PC-3 (cell line): ENCODE results near the gene FBXL13. TPM values are rescaled to one million over a fixed set of nuclear protein-coding genes. Genes with fewer than 3 reads are reported as not detected.

Experiments used
- ATAC-seq: fragments of 200-7000 bp; cut with Tn5 transposase; 2 replicates; pipeline ENCODE4 v1.9.1; 2020; ENCODE audit warnings: mild to moderate bottlenecking, moderate library complexity
- BruUV-seq: library from RNA; stranded (reverse); fragments of 400-500 nt; replicated peaks from 2 replicates; lab custom pipeline; 2021; lab: Mats Ljungman, UMichigan
- CTCF ChIA-PET: fragments of 300-600 bp; sonication (Branson Sonifier 250); formaldehyde crosslinking; loops from one replicate; lab custom pipeline; 2022; ENCODE audit warnings: antibody characterized with exemption; lab: Charles Lee
- POLR2A ChIA-PET: fragments of 300-600 bp; sonication (Branson Sonifier 250); formaldehyde crosslinking; loops from one replicate; lab custom pipeline; 2022; ENCODE audit warnings: antibody characterized with exemption; ENCODE audit not compliant: unreplicated experiment; lab: Charles Lee
- DNase-seq: peaks from one replicate; pipeline ENCODE4 v3.0.0-alpha.2; 2015
- H2AFZ ChIP-seq: fragments of 300-600 bp; sonication (generic); 2 replicates; pipeline ENCODE4 v1.6.0; 2016; ENCODE audit warnings: antibody characterized with exemption, low read length
- H3F3A ChIP-seq: fragments of 300-600 bp; sonication (generic); one replicate; pipeline ENCODE4 v1.6.0; 2017; ENCODE audit warnings: antibody characterized with exemption, low read length, control low read depth, mild to moderate bottlenecking; ENCODE audit not compliant: unreplicated experiment
- H3K27ac ChIP-seq: fragments of 300-600 bp; sonication (generic); 2 replicates; pipeline ENCODE4 v1.5.1; 2016; ENCODE audit warnings: mild to moderate bottlenecking, low read length
- H3K27me3 ChIP-seq: fragments of 300-600 bp; sonication (generic); 2 replicates; pipeline ENCODE4 v1.6.1; 2016; ENCODE audit warnings: low read length, mixed read lengths
- H3K36me3 ChIP-seq: fragments of 300-600 bp; sonication (generic); 2 replicates; pipeline ENCODE4 v1.6.1; 2016; ENCODE audit warnings: low read depth, mixed run types, low read length, mixed read lengths
- H3K4me1 ChIP-seq: fragments of 300-600 bp; sonication (generic); 2 replicates; pipeline ENCODE4 v1.5.1; 2016; ENCODE audit warnings: low read length; ENCODE audit not compliant: insufficient read depth
- H3K4me2 ChIP-seq: fragments of 300-600 bp; sonication (generic); 2 replicates; pipeline ENCODE4 v1.6.0; 2016; ENCODE audit warnings: low read length
- H3K4me3 ChIP-seq: fragments of 300-600 bp; sonication (generic); 2 replicates; pipeline ENCODE4 v1.5.1; 2016; ENCODE audit warnings: mild to moderate bottlenecking, low read length, mixed read lengths
- H3K79me2 ChIP-seq: fragments of 300-600 bp; sonication (generic); 2 replicates; pipeline ENCODE4 v1.6.1; 2017; ENCODE audit warnings: low read length, mixed read lengths
- H3K9ac ChIP-seq: fragments of 300-600 bp; sonication (generic); 2 replicates; pipeline ENCODE4 v1.6.0; 2016; ENCODE audit warnings: mild to moderate bottlenecking, low read length
- H3K9me2 ChIP-seq: fragments of 300-600 bp; sonication (generic); replicated peaks from 2 replicates; pipeline ENCODE4 v1.6.1; 2016; ENCODE audit warnings: mixed run types, low read length, mixed read lengths
- H3K9me3 ChIP-seq: fragments of 300-600 bp; sonication (generic); 2 replicates; pipeline ENCODE4 v1.6.1; 2016; ENCODE audit warnings: low read length, mixed read lengths
- H4K20me1 ChIP-seq: fragments of 300-600 bp; sonication (generic); 2 replicates; pipeline ENCODE4 v1.6.1; 2016; ENCODE audit warnings: low read length, mixed read lengths
- EZH2 ChIP-seq: fragments of 300-600 bp; sonication (generic); IDR thresholded peaks from one replicate; pipeline ENCODE4 v1.6.1; 2017; ENCODE audit warnings: antibody characterized with exemption, mild to moderate bottlenecking, low read length; ENCODE audit not compliant: unreplicated experiment
- EZH2phosphoT487 ChIP-seq: fragments of 300-600 bp; sonication (generic); IDR thresholded peaks from 2 replicates; pipeline ENCODE4 v1.6.1; 2018; ENCODE audit warnings: mild to moderate bottlenecking, antibody characterized with exemption, low read length, borderline replicate concordance
- intact Hi-C: fragments of 100-400 bp; cut with micrococcal nuclease; formaldehyde crosslinking; loops from 2 replicates; pipeline ENCODE4 v1.9.0; 2023
- total RNA-seq: library from RNA; depleted of rRNA; stranded (reverse); fragments of >200 nt; gene quantifications from 2 replicates; pipeline ENCODE4 v1.2.3, GENCODE V29; 2014
- TF ChIP-seq, protein P1 (sequence below): fragments of 300-600 bp; sonication (generic); conservative IDR thresholded peaks from 2 replicates; pipeline ENCODE4 v1.5.1; 2017; ENCODE audit warnings: antibody characterized with exemption, low read depth, mild to moderate bottlenecking, low read length

The FBXL13 gene
- total RNA-seq, 1 experiment from 2014 or later, result 1.1 TPM

DNA sequence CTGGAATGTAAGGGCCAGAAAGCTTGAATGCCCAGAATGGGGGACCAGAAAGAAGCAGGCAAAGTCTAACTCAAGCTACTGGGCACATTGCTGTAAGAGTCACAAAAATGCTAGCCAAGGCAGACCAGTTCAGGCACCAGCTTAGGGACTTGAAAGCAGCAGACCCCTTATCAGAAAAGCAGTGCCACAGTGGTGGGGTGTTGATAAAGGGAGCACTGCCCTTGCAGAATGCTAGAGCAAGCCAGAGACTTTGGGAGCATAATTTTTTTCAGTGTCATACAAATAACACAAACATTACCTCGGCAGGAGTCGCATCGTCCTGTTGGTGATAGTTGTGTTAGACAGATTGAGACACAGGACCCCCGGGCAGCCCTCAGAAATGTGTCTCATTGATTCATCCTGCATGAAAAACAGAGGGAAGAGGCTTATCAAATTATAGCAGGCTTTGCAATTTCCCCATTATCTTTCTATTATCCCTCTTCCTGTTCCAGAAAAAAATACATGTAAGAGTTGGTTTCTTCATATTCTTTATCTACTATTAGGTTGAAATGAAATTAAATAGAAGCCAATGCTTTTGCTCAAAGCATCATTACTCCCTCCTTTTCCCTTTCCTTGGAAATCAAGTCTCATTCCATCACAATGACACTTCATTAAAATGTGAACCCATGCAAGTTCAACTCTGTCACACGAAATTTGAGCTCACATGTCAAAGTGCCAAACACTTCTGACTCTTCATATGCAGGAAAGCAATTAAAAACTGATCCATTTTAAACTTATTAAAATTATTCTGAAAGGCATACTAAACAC, 148.4 kb downstream of the FBXL13 start:
- no peaks in the 10 kb centered on the region for H3K79me2 ChIP-seq
- H4K20me1 ChIP-seq, result no peaks in the 10 kb centered on the region
- H2AFZ ChIP-seq, result no peak overlapping the region
- H3K36me3 ChIP-seq, result no peaks in the 10 kb centered on the region
- peaks cover 14% of the 10 kb centered on the region; the same call in 1 of the 2 replicates for H3K4me1 ChIP-seq
- no peaks in the 10 kb centered on the region for H3K27me3 ChIP-seq
- intact Hi-C loops, result loop anchor here (2.0 to 5.0 kb wide), 2 partner anchors 25 to 34 kb away; no protein-coding TSS in a partner anchor
- no TSS peak for BruUV-seq
- ChIA-PET CTCF (interaction anchor here (0.6 kb wide), 1 partner anchor 136 kb away, joined by 3 read pairs; no protein-coding TSS in a partner anchor), POLR2A (no interaction called here)
- H3K4me2 ChIP-seq, result no peak overlapping the region
- no peaks in the 10 kb centered on the region for H3K9me2 ChIP-seq
- DNase-seq (peak; percentile 12), ATAC-seq (no peak)
- no peak for TF ChIP-seq EZH2phosphoT487
- TF ChIP-seq EZH2, result no peak
- no peaks in the 10 kb centered on the region for H3K9me3 ChIP-seq
- H3K9ac ChIP-seq, result no peak overlapping the region
- no peak overlapping the region for H3K27ac ChIP-seq
- no peaks in the 10 kb centered on the region for H3F3A ChIP-seq
- no peak overlapping the region for H3K4me3 ChIP-seq

DNA sequence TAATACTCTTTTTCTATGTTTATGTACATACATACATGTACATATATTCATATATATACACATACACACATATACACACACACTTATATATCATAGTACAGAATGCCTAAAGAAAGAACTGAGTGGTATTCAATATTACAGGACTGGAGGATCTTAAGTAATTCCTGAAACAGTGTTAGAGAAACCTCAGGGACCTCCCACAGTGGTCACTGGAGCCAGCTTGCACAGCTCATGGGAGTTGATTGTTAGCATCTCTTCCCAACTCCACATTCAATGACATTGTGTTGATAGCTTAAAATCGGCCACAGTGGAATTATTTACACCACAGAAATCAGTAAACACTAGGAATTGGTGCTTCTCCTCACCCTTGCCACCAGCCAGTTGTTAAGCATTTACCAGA, 155.8 kb downstream of the FBXL13 start:
- no peaks in the 10 kb centered on the region for H3K9me3 ChIP-seq
- H4K20me1 ChIP-seq, result no peaks in the 10 kb centered on the region
- DNase-seq (no peak), ATAC-seq (no peak)
- H3K9ac ChIP-seq, result no peak overlapping the region
- H3K4me3 ChIP-seq, result no peak overlapping the region
- intact Hi-C loops, result loop anchor here (5.0 kb wide), 1 partner anchor 127 kb away; no protein-coding TSS in a partner anchor
- CTCF ChIA-PET, result no interaction called here
- no peaks in the 10 kb centered on the region for H3K79me2 ChIP-seq
- H3K36me3 ChIP-seq, result no peaks in the 10 kb centered on the region
- H3K4me2 ChIP-seq, result no peak overlapping the region
- H3K27me3 ChIP-seq, result no peaks in the 10 kb centered on the region
- H2AFZ ChIP-seq, result no peak overlapping the region; the same call in 1 of the 2 replicates
- peaks cover 12% of the 10 kb centered on the region for H3K4me1 ChIP-seq
- H3K9me2 ChIP-seq, result no peaks in the 10 kb centered on the region
- H3K27ac ChIP-seq, result no peak overlapping the region
- TF ChIP-seq EZH2 (no peak), EZH2phosphoT487 (no peak)
- TF ChIP-seq, protein P1, sequence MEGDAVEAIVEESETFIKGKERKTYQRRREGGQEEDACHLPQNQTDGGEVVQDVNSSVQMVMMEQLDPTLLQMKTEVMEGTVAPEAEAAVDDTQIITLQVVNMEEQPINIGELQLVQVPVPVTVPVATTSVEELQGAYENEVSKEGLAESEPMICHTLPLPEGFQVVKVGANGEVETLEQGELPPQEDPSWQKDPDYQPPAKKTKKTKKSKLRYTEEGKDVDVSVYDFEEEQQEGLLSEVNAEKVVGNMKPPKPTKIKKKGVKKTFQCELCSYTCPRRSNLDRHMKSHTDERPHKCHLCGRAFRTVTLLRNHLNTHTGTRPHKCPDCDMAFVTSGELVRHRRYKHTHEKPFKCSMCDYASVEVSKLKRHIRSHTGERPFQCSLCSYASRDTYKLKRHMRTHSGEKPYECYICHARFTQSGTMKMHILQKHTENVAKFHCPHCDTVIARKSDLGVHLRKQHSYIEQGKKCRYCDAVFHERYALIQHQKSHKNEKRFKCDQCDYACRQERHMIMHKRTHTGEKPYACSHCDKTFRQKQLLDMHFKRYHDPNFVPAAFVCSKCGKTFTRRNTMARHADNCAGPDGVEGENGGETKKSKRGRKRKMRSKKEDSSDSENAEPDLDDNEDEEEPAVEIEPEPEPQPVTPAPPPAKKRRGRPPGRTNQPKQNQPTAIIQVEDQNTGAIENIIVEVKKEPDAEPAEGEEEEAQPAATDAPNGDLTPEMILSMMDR, result no peak
- H3F3A ChIP-seq, result no peaks in the 10 kb centered on the region
- POLR2A ChIA-PET, result no interaction called here
- BruUV-seq, result no TSS peak

DNA sequence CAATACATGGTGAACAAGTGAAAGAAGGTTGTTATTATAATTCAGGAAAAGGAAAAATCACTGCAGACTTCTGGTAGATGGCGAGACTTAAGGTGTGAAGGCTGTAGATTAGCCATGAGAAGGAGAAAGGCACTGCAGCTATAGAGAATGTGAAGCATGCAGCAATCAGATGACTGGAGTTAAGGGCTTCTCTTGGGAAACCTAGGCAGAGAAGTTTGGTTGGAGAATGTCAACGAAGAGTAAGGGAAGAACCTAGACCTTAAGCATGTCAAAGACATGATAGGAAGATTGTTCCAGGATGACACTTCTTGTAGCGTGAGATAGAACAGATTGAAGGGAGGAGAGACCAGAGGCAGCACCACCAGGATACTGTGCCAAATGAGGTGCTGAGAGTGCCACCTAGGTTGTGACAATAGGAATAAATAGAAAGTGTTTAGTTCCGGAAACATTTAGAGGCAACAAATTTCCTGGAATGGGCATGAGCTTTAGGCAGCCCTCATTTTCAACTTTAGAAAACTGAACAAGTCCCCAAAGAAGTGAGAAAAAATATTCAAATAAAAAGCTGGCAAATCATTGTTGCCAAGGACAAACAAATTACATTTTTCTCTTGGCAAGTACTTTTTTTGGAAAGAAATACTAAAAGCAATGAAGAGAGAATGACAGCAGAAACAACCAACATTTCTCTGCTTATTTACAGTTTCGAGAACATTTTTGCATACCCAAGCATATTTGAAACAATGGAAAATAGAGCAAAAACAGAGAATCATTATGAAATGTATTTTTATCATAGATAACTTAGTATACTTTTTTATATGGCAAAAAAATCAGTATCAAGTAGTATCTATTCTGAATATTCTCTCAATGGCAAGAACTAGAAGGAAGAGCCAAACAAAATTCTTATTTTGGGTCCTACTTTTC, 156.9 kb downstream of the FBXL13 start:
- H3K9me2 ChIP-seq, result no peaks in the 10 kb centered on the region
- ChIA-PET CTCF (no interaction called here), POLR2A (interaction anchor here (0.6 kb wide), 1 partner anchor 115 kb away, joined by 3 read pairs; no protein-coding TSS in a partner anchor)
- H3K9ac ChIP-seq, result no peak overlapping the region
- no peaks in the 10 kb centered on the region for H3K79me2 ChIP-seq
- TF ChIP-seq, protein P1, result peak; percentile 31; the same call in 1 of the 2 replicates
- TF ChIP-seq EZH2, result no peak
- no peaks in the 10 kb centered on the region for H4K20me1 ChIP-seq
- peaks cover 12% of the 10 kb centered on the region for H3K4me1 ChIP-seq
- no peaks in the 10 kb centered on the region for H3K27me3 ChIP-seq
- intact Hi-C loops, result loop anchor here (5.0 kb wide), 1 partner anchor 125 kb away; no protein-coding TSS in a partner anchor
- H3K9me3 ChIP-seq, result no peaks in the 10 kb centered on the region
- no peak overlapping the region for H3K4me2 ChIP-seq
- no peaks in the 10 kb centered on the region for H3K36me3 ChIP-seq
- H3K27ac ChIP-seq, result no peak overlapping the region
- H3K4me3 ChIP-seq, result no peak overlapping the region
- no peak overlapping the region for H2AFZ ChIP-seq
- no peaks in the 10 kb centered on the region for H3F3A ChIP-seq
- ATAC-seq, result no peak
- no TSS peak for BruUV-seq
- peak; percentile 5 for DNase-seq
